Activated CD4-positive, alpha-beta T cell treated with anti-CD3 and anti-CD28 coated beads, Interleukin-2, Interleukin-4, amounts not matched to agents 100 ng/mL and 50 ng/mL, durations not matched to agents 16 hours and 8 hours (primary cell): ENCODE measurements around the gene KIAA1755.

ENCODE experiments used
- DNase-seq: peaks from one replicate; pipeline ENCODE4 v3.0.0-alpha.2; 2020; ENCODE audit warnings: low spot score

Gene KIAA1755

GRCh38 chr20:38166703-38167233 lies 93.8 kb downstream of the KIAA1755 start:
- DNase-seq, result no peak

GRCh38 chr20:38165966-38166702 lies 94.4 kb downstream of the KIAA1755 start:
- no peak for DNase-seq

- peak; percentile 35 for DNase-seq
Measured at GRCh38 chr20:38165089-38165965, 95.2 kb downstream of the KIAA1755 start, which contains the start of gene TGM2. Gene TGM2 (minus strand): TSS chr20:38165270. CDS start chr20:38165198, 72 bp downstream.

- DNase-seq, result no peak
Measured at GRCh38 chr20:38164624-38165088, 95.9 kb downstream of the KIAA1755 start.

- DNase-seq, result no peak
Measured at GRCh38 chr20:38164069-38164468, 96.5 kb downstream of the KIAA1755 start.

- DNase-seq, result no peak
Measured at GRCh38 chr20:38162878-38163875, 97.4 kb downstream of the KIAA1755 start.

GRCh38 chr20:38162149-38162548 lies 98.4 kb downstream of the KIAA1755 start:
- DNase-seq, result no peak

GRCh38 chr20:38161412-38161774 lies 99.1 kb downstream of the KIAA1755 start:
- DNase-seq, result no peak
